K562 (cell line): Measurements from ENCODE around the gene MBD1. TPM values are rescaled to one million over a fixed set of nuclear protein-coding genes. Genes with fewer than 3 reads are reported as not detected.

ENCODE experiments used
- PCBP1 ChIP-seq: fragments of 200-400 bp; formaldehyde crosslinking; IDR thresholded peaks from 2 replicates; pipeline ENCODE4 v1.6.1; 2018; ENCODE audit warnings: mild to moderate bottlenecking, low read depth, low read length; ENCODE audit not compliant: poor library complexity, severe bottlenecking
- POLR2B ChIP-seq: fragments of 450-650 bp; IDR thresholded peaks from 2 replicates; pipeline ENCODE4 v1.6.1; 2018; ENCODE audit warnings: low read depth; ENCODE audit not compliant: partially characterized antibody
- ZNF324 ChIP-seq: fragments of 250-450 bp; sonication (Bioruptor Pico); IDR thresholded peaks from 2 replicates; pipeline ENCODE4 v1.4.0; 2020; ENCODE audit warnings: mild to moderate bottlenecking
- polyA plus RNA-seq, 8 experiments: library from polyadenylated mRNA; depleted of rRNA in 4 of 8; stranded (reverse) in 5 of 8; unstranded in 3 of 8; fragments of >200 nt; fragmentation: Nextera tagmentation in 2 of 8; fragmentation: Illumina TruSeq in 1 of 8; extraction: Ambion mirVana in 2 of 8; extraction: Trizol in 1 of 8; gene quantifications; 2 replicates each; pipeline versions ENCODE4 v1.2.1 to v1.2.3, GENCODE V29; 2011 to 2014; ENCODE audit warnings: inconsistent platforms in 1 of 8, missing spikeins in 1 of 8
- total RNA-seq, 7 experiments: library from RNA; depleted of rRNA in 6 of 7; stranded (reverse); fragments of >200 nt in 6 of 7; fragmentation: Illumina TruSeq in 2 of 7; extraction: Trizol in 2 of 7; gene quantifications; 2 replicates each; pipeline versions ENCODE4 v1.2.1 to v1.2.3, GENCODE V29; 2011 to 2021; ENCODE audit warnings: low replicate concordance in 1 of 7
- TF ChIP-seq, protein P1 (sequence below): fragments of 200-600 bp; sonication (generic); IDR thresholded peaks from one replicate; pipeline ENCODE4 v1.6.1; 2012; ENCODE audit warnings: mild to moderate bottlenecking, low read depth, low read length, inconsistent platforms
- TF ChIP-seq, protein P2 (sequence below): sonication (generic); formaldehyde crosslinking; IDR thresholded peaks from 2 replicates; pipeline ENCODE4 v1.8.1; 2023; ENCODE audit warnings: mild to moderate bottlenecking, missing genetic modification reagents
- TF ChIP-seq, protein P3 (sequence below), 2 experiments: fragments of 450-650 bp; IDR thresholded peaks; 2 replicates each; pipeline ENCODE4 v1.6.1; 2018; ENCODE audit warnings: mild to moderate bottlenecking in 2 of 2, low read depth in 1 of 2; ENCODE audit not compliant: partially characterized antibody in 2 of 2

The MBD1 gene
- total and polyA plus RNA-seq, 9 of the 15 experiments (the other 6 are each of a cell fraction or from before 2014, with no cell fraction given): 3.0 to 59.7 (median 31.7) TPM

DNA sequence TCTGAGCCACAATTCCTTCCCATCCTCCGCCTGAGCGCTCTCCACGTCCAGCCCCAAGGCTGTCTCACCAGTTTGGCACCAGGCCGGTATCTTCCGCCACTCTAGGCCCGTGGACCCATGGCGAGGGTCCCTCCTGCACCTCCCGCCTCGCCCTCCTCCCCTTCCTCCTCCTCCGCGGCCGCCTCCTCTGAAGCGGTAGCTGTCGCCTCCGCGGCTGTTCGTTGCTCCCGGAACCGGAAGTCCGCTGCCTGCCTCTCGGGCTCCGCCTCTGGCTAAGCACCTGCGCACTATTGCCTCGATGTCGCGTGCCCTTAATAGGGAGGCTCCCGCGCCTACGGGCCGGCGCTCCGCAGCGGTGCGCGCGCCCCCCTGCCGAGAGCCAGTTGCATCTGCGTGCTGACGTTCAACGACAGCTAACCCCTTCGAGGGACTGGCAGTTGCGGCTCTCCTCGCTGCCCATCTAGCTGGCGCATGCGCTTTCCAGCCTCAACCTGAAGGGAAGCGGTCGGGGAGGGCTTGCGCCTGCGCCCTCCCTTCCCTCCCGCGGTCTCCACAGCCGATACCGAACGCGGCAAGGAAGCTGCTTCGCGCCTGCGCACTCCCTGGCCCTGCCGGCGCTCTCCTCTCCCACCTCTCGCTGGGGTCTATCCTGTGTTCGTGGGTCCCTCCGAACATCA is at the start of gene MBD1 (continued):
- TF ChIP-seq, protein P1, sequence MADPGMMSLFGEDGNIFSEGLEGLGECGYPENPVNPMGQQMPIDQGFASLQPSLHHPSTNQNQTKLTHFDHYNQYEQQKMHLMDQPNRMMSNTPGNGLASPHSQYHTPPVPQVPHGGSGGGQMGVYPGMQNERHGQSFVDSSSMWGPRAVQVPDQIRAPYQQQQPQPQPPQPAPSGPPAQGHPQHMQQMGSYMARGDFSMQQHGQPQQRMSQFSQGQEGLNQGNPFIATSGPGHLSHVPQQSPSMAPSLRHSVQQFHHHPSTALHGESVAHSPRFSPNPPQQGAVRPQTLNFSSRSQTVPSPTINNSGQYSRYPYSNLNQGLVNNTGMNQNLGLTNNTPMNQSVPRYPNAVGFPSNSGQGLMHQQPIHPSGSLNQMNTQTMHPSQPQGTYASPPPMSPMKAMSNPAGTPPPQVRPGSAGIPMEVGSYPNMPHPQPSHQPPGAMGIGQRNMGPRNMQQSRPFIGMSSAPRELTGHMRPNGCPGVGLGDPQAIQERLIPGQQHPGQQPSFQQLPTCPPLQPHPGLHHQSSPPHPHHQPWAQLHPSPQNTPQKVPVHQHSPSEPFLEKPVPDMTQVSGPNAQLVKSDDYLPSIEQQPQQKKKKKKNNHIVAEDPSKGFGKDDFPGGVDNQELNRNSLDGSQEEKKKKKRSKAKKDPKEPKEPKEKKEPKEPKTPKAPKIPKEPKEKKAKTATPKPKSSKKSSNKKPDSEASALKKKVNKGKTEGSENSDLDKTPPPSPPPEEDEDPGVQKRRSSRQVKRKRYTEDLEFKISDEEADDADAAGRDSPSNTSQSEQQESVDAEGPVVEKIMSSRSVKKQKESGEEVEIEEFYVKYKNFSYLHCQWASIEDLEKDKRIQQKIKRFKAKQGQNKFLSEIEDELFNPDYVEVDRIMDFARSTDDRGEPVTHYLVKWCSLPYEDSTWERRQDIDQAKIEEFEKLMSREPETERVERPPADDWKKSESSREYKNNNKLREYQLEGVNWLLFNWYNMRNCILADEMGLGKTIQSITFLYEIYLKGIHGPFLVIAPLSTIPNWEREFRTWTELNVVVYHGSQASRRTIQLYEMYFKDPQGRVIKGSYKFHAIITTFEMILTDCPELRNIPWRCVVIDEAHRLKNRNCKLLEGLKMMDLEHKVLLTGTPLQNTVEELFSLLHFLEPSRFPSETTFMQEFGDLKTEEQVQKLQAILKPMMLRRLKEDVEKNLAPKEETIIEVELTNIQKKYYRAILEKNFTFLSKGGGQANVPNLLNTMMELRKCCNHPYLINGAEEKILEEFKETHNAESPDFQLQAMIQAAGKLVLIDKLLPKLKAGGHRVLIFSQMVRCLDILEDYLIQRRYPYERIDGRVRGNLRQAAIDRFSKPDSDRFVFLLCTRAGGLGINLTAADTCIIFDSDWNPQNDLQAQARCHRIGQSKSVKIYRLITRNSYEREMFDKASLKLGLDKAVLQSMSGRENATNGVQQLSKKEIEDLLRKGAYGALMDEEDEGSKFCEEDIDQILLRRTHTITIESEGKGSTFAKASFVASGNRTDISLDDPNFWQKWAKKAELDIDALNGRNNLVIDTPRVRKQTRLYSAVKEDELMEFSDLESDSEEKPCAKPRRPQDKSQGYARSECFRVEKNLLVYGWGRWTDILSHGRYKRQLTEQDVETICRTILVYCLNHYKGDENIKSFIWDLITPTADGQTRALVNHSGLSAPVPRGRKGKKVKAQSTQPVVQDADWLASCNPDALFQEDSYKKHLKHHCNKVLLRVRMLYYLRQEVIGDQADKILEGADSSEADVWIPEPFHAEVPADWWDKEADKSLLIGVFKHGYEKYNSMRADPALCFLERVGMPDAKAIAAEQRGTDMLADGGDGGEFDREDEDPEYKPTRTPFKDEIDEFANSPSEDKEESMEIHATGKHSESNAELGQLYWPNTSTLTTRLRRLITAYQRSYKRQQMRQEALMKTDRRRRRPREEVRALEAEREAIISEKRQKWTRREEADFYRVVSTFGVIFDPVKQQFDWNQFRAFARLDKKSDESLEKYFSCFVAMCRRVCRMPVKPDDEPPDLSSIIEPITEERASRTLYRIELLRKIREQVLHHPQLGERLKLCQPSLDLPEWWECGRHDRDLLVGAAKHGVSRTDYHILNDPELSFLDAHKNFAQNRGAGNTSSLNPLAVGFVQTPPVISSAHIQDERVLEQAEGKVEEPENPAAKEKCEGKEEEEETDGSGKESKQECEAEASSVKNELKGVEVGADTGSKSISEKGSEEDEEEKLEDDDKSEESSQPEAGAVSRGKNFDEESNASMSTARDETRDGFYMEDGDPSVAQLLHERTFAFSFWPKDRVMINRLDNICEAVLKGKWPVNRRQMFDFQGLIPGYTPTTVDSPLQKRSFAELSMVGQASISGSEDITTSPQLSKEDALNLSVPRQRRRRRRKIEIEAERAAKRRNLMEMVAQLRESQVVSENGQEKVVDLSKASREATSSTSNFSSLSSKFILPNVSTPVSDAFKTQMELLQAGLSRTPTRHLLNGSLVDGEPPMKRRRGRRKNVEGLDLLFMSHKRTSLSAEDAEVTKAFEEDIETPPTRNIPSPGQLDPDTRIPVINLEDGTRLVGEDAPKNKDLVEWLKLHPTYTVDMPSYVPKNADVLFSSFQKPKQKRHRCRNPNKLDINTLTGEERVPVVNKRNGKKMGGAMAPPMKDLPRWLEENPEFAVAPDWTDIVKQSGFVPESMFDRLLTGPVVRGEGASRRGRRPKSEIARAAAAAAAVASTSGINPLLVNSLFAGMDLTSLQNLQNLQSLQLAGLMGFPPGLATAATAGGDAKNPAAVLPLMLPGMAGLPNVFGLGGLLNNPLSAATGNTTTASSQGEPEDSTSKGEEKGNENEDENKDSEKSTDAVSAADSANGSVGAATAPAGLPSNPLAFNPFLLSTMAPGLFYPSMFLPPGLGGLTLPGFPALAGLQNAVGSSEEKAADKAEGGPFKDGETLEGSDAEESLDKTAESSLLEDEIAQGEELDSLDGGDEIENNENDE: no peak
- TF ChIP-seq, protein P2, sequence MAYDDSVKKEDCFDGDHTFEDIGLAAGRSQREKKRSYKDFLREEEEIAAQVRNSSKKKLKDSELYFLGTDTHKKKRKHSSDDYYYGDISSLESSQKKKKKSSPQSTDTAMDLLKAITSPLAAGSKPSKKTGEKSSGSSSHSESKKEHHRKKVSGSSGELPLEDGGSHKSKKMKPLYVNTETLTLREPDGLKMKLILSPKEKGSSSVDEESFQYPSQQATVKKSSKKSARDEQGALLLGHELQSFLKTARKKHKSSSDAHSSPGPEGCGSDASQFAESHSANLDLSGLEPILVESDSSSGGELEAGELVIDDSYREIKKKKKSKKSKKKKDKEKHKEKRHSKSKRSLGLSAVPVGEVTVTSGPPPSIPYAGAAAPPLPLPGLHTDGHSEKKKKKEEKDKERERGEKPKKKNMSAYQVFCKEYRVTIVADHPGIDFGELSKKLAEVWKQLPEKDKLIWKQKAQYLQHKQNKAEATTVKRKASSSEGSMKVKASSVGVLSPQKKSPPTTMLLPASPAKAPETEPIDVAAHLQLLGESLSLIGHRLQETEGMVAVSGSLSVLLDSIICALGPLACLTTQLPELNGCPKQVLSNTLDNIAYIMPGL: peak; percentile 76; the same call in 1 of the 2 replicates
- TF ChIP-seq POLR2B: peak; percentile 81
- TF ChIP-seq, protein P3, sequence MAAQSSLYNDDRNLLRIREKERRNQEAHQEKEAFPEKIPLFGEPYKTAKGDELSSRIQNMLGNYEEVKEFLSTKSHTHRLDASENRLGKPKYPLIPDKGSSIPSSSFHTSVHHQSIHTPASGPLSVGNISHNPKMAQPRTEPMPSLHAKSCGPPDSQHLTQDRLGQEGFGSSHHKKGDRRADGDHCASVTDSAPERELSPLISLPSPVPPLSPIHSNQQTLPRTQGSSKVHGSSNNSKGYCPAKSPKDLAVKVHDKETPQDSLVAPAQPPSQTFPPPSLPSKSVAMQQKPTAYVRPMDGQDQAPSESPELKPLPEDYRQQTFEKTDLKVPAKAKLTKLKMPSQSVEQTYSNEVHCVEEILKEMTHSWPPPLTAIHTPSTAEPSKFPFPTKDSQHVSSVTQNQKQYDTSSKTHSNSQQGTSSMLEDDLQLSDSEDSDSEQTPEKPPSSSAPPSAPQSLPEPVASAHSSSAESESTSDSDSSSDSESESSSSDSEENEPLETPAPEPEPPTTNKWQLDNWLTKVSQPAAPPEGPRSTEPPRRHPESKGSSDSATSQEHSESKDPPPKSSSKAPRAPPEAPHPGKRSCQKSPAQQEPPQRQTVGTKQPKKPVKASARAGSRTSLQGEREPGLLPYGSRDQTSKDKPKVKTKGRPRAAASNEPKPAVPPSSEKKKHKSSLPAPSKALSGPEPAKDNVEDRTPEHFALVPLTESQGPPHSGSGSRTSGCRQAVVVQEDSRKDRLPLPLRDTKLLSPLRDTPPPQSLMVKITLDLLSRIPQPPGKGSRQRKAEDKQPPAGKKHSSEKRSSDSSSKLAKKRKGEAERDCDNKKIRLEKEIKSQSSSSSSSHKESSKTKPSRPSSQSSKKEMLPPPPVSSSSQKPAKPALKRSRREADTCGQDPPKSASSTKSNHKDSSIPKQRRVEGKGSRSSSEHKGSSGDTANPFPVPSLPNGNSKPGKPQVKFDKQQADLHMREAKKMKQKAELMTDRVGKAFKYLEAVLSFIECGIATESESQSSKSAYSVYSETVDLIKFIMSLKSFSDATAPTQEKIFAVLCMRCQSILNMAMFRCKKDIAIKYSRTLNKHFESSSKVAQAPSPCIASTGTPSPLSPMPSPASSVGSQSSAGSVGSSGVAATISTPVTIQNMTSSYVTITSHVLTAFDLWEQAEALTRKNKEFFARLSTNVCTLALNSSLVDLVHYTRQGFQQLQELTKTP (IDR thresholded peaks at IDR 0.05; ENCODE audit: low read depth in 1 of 2, partially characterized antibody in 2 of 2): no peak
- no peak for TF ChIP-seq ZNF324 (CRISPR knock-in tag)
- TF ChIP-seq PCBP1: peak; percentile 34
